CD1c-positive myeloid dendritic cell (primary cell): ENCODE measurements around the gene SLC1A7.

Source experiments
- DNase-seq: peaks from one replicate; pipeline ENCODE4 v3.0.0-alpha.2; 2016; ENCODE audit errors: extremely low spot score

Gene SLC1A7

GRCh38 chr1:53116307-53116810, 26.1 kb downstream of the SLC1A7 start:
- no peak for DNase-seq

- DNase-seq, result no peak
These were observed 26.8 kb downstream of the SLC1A7 start for GRCh38 chr1:53115403-53116306.

GRCh38 chr1:53114581-53115400, 27.6 kb downstream of the SLC1A7 start:
- no peak for DNase-seq

GRCh38 chr1:53114090-53114489, 28.3 kb downstream of the SLC1A7 start:
- DNase-seq, result no peak

GRCh38 chr1:53112861-53113260, 29.6 kb downstream of the SLC1A7 start:
- no peak for DNase-seq

- DNase-seq, result no peak
These were observed 30.1 kb downstream of the SLC1A7 start for GRCh38 chr1:53112271-53112774.

GRCh38 chr1:53111693-53112092, 30.7 kb downstream of the SLC1A7 start:
- DNase-seq, result no peak

GRCh38 chr1:53111073-53111556, 31.3 kb downstream of the SLC1A7 start:
- DNase-seq, result peak; percentile 31

- DNase-seq, result peak; percentile 73
These were observed 31.9 kb downstream of the SLC1A7 start for GRCh38 chr1:53110370-53111072.

GRCh38 chr1:53108646-53109580, 33.5 kb downstream of the SLC1A7 start:
- no peak for DNase-seq

- no peak for DNase-seq
These were observed 34.7 kb downstream of the SLC1A7 start for GRCh38 chr1:53107570-53108322.

GRCh38 chr1:53107090-53107489, 35.3 kb downstream of the SLC1A7 start:
- no peak for DNase-seq

- no peak for DNase-seq
These were observed 38.0 kb downstream of the SLC1A7 start for GRCh38 chr1:53104289-53104913.

- no peak for DNase-seq
These were observed 47.9 kb downstream of the SLC1A7 start for GRCh38 chr1:53094533-53094919.

GRCh38 chr1:53093778-53094532, 48.5 kb downstream of the SLC1A7 start:
- DNase-seq, result no peak

- DNase-seq, result no peak
These were observed 49.0 kb downstream of the SLC1A7 start for GRCh38 chr1:53093451-53093754.

- DNase-seq, result no peak
These were observed 49.6 kb downstream of the SLC1A7 start for GRCh38 chr1:53092659-53093450.
